ENCODE data around the gene EML1.
A peak's percentile ranks its signal among the peaks of the same experiment; 100 is the strongest.

EML1 gene

DNA sequence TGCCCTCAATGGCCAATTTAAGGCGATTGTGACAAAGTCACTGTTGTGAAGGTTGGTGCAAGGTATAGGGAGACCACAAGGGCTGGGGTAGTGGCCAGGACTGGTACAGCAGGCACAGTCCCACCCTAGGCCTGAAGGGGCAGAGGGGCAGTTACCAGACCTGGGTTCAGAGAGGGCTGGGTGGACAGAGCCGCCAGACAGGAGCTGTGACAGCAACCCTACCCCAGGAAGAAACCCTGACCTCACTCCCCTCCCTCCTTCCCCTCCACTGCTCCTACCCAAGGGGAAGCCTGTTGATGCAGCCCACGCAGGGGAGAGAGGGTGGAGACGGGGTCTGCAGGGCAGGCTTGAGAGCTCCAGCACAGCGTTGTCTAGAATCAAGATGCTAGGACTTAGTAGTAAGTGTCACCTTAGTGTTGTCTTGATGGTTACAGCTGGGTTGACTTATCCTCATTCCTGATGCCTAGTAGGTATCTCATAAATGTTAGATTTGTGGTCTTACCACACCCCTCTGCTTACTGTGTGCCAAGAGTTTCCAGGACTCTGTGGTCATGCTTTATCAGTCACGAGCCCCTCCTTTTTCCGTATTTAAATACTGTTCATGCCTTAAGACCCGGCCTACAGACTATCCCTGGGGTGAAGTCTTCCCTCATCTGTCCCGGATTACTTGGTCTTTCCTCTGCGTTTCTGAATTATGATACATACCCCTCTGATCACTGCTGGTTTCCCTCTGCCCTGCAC lies 14.4 kb downstream of the EML1 start:
- DNase-seq = no peak

DNA sequence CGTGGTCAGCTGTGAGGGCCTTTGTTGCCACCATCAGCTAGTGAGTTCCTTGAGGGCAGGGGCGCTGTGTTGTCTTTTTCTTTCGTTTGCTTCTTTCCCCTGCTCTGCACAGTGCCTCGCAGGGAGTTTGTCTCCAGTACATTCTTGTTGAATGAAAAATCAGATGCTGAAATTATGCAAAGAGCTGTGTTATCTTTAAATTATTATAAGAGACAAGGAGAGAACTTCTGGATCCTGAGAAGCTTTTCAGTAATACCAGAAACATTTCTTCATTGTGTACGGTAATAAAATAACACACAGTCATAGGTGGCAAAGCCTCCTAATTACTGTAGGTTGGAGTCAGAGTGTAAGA lies 14.9 kb downstream of the EML1 start:
- no peak for DNase-seq

DNA sequence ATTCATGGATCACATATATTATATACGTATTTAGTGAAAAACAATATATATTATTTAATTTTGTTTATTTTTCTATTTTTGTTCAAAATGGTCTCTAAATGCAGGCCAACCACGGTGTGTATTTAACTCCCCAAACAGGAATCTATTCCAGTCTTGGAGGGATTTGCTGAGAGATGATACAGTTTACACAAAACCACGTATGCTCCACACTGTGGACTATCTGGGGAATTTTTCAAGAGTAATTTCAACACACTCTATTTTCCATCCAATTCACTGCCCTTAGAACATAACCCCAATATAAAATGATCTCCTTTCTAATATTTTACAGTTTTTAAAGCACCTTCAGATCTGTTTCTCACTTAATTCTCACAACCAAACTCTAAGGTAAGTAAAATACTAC lies 15.3 kb downstream of the EML1 start:
- DNase-seq = no peak

DNA sequence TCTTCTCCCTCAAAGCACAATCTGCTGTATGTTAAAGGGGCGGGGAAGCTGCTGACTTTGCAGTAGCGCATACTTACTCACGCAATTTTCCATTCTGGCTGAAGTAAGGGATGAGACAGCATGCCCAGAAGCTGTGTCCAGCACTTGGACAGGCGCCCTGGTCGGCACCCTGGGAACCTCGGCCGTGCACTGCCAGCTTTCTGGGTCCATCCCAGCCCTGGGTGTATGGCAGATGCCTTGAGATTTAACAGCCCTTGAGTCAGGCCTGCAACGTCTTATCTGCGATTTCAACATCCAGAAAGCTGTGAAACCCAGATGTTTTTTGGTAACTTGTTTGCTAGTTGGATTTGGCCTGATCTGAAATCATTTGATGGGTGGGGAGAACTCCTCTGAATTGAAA lies 16.1 kb downstream of the EML1 start:
- DNase-seq = no peak

DNA sequence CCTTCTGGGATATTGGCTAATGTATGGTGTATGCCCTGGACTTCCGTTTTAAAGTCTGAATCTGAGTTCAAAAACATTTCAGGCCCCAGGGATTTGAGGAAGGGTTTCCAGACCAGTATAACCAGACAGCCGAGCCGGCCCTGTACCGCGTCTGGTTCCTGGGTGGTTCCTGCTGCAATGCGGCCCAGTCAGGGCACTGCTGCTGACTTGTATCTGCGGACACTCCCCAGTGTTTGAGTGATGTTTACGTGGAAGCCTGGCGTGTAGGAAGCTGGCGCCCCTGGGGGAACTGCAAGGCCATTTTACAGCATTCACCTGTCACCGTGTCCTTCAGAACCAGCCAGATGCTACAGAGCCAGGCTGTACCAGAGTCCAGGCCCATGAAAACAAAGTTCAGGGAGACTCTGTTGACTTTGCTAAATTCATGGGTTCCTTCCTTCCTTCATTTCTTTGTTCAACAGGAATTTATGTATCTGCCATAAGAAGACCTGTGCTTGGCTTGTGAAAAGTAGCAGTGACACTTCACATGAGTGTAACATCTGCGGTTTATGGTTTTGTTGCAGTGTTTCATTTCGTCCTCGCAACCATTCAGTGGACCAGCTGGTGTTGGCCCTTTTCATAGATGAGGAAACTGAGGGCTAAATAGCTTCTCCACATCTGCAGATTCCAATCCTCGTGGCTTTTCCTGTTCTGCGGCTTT lies 16.8 kb downstream of the EML1 start:
- DNase-seq = no peak

DNA sequence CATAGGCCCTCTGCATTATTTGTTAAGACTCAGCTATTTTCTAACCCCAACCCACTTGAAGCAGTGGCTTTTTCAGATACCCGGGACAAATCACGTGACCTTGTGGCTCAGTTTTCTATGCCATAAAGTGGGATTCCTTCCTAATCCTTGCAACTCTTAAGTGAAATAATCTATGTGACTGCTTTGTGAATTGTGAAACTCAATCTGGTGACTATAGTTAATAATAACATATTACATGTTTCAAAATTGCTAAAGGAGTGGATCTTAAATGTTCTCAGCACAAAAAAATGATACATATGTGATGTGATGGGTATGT lies 17.3 kb downstream of the EML1 start:
- DNase-seq = no peak

DNA sequence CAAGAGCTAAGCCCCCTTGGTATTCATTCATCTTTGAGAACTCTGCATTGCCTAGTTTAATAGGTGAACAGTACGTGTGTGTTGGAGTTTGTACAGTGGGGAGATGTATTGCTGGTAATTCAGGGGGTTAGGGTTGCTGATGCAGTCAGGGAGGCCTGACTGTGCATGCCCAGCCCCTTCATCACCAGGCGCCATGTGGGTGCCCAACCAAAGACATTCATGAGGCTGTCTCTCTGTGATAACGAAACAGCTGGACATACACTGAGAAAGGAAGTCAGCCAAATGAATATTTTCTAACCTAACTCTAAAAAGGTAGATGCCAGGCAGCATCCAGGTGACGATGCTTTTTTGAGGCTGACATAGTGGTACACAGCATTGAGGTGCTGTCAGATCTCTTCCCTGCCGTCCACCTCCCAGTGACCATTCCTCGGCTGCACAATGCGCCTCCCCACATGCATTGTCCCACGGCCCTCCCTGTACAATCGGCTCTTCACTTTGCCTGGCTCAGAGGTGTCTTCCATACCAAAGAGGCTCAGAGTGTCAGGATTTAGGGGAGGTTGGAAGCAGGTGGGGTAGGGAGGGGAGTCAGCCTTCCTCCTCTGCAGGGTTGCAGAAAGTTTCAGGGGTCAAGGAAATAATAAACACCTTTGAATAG lies 19.0 kb downstream of the EML1 start:
- peak; percentile 18 for DNase-seq

DNA sequence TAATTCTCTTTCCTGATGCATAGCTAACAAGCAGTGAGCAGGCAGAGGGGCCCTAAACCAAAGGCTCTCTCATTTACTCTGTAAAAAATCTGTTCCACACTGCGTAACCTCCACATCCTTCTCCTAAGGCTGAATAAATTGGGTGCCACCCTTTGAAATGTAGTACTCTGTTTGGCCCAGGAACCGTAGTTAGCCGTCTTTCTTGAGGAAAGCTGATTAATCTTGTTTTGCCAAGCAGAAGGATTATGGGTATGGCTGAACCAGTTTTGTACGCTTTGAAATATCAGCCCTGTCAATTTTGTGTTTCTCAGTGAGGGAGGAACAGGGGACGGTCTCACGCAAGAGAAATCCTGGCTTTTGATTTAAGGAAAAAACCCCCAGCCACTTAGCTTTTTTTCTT lies 19.7 kb downstream of the EML1 start:
- DNase-seq = peak; percentile 57

DNA sequence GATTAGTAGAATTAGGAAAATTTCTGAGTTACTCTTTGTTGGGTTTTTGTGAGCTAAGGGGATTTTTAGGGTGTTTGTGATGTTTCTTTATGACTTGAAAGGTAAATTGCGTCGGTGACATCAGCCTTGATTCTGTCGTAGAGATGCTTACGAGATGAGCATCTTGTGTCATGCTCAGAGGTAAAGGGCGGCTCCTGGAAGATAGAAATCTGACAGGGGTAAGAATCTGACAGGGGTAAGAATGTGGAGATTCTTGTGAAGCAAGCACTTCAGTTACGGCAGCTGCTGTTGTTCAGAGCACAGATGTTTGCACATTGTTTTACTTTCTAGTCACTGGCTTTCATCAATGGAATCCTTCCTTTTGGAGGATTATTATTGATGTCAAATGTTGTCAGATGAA lies 22.5 kb downstream of the EML1 start:
- no peak for DNase-seq

DNA sequence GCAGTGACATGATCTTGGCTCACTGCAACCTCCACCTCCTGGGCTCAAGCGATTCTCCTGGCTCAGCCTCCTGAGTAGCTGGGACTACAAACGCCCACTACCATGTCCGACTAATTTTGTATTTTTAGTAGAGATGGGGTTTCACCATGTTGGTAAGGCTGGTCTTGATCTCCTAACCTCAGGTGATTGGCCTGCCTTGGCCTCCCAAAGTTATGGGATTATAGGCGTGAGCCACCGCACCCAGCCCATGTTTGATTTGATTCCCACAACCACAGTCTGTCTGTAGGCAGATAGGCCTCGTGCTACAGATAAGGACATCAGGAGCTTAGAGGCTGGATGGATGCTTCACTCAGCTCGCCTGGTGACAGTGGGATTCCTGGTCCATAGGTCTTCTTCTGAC lies 23.0 kb downstream of the EML1 start:
- no peak for DNase-seq

DNA sequence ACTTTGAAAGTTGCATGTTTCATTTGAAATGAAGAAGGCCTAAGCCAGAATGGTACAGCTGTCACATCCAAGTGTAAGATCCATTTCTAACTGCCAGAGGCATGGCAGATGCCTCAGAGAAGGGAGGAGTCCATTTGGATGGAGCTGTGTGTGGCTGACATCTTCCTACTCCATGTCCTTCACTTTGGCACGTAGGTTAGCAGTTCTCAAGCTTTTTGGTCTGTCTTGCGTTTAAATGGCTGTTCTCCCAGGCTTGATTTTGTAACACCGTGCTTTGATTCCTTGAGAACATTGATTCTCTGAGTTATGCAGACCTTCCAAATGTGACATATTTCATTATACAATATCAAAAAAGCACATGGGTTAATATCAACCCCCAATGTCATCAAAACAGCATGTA lies 23.4 kb downstream of the EML1 start:
- no peak for DNase-seq

DNA sequence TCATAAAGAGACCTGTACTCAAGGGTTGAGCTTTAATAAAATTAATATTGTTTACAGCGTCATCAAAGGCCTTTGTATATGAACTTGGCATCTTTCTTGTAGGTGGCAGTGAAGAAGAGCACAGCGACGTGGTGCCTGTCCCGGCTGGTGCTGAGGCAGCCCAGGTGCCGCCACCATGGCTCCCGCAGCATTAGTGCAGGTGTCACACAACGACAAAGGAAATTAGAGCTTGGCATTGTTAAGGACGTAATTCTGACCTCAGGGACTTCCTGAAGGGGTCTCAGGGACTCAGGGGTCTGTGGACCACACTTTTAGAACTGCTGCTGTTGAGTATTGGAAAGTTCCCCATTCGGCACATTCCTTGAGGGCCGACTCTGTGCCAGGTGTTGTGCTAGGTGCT lies 24.1 kb downstream of the EML1 start:
- DNase-seq = no peak

DNA sequence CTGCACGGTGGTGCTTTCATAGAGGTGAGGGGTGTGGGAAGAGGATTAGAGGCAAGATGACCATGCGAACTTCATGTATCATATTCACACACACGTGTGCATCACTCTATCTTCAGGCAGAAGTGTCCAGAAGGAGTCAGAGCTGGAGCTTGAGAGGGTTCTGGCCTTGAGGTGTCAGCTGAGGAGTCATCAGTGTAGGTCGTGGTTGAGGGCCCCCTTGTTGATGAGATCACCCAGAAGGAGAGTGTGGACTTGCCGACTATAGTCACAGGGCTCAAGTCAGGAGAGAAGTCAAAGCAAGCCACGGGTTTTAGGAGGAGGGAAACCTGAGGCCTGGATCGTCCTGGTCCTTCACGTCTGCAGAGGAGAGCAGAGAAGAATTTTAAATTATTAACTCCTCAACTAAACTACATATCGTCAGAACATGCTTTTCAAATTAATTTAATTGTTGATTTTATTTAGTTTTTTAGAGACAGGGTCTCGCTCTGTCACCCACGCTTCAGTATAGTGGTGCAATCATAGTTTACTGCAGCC lies 25.4 kb downstream of the EML1 start:
- no peak for DNase-seq

DNA sequence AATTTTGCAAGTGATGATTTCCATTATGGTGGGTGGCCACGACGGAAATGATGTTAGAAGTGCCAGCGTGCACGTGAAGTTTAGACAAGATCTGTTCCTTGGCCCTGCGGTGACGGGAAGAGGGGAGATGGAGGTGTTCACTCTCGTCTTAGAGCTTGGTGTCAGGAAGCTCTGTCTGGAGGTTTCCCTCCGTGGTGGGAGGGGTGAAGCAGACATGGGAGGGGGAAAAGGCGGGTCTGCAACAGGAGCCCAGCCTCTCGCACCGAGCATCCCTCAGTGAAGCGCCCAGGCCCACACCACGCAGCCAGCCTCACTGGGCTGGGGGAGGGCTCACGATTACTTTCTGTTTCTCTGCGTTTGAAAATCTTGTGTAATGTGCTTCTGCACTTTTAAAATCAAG lies 26.3 kb downstream of the EML1 start:
- DNase-seq = no peak

DNA sequence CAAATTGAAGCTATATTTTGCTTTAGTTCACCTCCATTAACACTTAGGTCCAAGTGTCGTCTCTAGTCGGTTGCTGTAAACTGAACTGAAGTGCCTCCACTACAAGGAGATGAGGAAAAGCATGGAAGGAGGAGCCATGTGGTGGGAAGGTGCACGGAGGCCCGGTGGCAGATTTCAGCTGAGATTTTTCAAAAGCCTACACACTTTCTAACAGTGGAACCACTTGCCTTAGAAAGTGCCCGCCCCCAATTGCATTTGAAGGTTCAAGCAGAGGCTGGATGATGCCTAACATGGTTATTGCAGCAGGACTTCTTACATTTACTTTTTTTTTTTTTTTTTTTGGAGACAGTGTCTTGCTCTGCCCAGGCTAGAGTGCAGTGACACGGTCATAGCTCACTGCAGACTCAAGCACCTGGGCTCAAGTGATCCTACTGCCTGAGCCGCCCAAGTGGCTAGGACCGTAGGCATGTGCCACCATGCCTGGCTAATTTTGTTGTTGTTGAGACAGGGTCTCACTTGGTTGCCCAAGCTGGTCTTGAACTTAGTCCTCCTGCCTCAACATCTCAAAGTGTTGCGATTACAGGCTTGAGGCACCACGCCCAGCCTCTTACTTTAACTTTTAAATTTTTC lies 27.6 kb downstream of the EML1 start:
- DNase-seq = no peak

DNA sequence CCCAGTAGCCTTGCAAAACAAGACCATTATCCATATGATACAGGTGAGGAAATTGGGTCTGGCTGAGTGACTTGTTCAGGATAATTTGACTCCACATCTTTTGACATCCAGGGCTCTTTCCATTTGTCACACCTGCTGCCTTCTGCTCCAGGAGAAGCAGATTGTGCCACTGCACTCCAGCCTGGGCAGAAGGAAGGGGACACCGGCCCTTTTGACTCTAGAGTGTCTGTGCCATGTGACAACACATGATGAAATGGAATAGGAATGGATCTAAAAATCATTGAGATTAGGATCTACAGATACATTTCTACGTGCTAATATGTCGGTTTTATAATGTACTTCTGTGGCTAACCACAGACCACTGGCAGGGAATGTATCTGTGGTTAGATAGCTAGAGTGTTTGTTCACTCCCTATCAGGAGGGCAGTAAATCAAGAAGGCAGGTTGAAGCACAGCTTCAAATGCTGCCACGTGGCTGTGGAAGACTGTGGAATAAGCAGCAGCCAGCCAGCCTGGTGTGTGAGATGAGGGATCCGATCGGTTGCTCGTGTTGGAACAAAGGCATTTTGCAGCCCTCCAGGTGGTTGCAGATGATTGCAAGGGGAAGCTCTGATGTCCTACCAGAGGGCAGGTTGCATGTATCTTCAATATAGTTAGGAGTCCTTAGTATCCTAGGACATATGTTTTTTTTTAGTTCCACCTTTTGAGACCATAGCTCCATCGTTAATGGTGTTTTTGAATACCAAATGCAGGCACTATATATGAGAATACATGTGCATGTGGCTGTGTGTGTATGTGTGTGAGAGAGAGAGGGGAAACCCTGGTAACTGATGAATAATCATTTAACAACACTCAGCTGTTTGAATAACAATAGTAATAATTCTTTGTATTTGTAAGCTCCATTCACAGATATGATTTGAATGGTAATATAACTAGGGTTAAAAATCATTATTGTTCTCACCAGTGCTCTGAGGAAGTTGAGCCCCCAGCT lies 28.6 kb downstream of the EML1 start:
- DNase-seq = no peak

DNA sequence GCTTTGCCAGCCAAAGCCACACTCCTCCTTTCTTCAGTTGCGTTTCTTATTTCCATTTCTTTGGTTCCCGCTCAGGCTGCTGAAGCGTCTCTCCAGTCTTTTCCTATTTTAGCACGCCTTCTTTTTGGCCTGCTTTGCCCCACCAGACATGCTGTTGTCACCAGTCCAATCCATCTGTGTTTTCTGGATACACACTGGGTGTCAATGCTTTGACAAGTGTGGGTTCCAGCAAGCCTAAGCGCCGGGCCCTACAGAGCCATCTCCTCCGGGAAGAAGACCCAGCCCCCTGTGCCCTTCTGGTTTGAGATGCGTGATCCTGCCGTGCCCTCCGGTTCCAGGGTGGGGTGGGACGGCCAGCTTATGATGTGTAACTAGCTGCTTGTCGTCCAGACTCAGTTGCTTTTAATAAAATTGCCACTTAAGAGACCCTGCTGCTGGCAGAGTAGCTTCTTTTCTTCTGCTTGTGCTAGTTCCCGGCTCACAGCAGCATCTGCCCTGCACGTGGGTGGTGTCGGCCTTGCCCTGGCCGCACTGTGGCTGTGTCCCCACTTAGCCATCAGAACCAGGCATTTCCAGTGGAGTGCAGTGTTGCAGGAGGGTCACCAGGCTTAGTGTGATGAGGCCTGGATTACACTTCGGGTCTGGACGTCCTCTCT lies 29.7 kb downstream of the EML1 start:
- no peak for DNase-seq

DNA sequence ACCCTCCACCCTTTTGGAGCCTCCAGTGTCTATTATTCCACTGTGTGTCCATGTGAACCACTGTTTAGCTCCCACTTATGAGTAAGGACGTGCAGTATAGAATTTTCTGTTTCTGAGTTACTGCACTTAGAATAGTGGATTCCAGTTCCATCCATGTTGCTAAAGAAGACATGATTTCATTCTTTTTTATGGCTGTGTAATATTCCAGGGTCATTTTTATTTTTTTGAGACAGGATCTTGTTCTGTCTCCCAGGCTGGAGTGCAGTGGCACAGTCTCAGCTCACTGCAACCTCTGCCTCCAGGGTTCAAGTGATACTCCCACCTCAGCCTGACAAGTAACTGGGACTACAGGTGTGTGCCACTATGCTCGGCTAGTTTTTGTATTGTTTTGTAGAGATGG lies 31.6 kb downstream of the EML1 start:
- DNase-seq = no peak

DNA sequence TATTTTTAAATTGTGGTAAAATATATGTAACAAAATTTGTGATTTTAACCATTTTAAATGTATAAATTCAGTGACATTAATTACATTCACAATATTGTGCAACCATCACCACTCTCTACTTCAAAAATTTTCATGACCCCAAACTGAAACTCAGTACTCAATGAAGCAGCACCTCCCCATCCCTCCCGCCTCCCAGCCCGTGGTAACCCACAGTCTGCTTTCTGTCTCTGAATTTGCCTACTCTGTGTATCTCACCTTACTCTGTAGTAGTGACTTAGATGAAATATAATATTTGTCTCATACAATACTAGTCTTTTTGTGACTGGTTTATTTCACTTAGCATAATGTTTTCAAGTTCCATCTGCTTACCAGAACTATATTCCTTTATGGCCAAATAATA lies 36.2 kb downstream of the EML1 start:
- no peak for DNase-seq

DNA sequence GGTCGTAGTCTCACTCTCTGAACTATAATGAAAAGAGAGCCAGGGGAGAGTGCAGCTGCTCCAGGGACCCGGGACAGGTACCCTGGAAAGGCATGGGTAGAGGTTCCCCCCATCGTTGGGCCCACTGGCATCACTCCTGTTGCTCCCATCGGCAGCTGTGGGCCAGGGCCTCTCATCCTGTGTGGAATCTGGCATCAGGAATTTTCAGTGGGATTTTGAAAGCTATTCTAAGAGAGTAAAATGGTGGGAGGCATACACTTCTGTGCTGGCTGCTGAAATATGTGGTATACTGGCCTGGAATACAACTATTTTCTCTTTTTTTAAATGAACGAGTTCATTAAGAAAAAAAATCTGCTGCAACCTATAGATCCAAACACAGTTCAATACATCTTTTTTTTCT lies 38.1 kb downstream of the EML1 start:
- no peak for DNase-seq

DNA sequence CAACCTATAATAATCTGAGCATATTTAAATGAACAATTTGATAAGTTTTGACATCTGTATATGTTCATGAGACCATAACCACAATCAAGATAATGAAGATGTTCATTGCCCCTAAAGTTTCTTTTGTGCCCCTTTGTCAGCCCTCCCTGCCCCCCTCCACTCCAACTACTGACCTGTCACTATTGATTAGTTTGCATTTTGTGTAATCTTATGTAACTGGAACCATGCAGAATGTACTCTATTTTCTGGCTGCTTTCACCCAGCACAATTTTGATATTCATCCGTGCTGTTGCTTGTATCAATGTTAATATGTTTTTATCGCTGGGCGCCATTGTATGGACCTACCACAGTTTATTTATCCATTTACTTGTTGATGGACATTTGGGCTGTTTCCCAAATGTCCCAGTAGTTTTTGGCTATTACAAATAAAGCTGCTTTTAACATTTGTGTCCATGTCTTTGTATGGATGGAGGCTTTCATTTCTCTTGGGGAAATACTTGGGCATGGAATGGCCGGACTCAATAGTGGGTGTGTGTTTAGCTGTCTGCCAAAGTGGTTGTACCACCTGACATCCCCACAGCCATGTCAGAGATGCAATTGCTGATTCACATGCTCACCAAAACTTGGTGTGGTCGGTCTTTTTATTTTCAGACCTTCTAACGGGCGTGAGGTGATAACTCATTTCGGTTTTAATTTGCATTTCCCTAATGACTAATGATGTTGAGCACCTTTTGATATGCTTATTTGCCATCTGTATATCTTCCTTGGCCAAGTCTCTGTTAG lies 38.9 kb downstream of the EML1 start:
- DNase-seq = no peak
